Mesothelial cell of epicardium (in vitro differentiated cells): ENCODE measurements around the gene ARPC4. TPM values are rescaled to one million over a fixed set of nuclear protein-coding genes. Genes with fewer than 3 reads are reported as not detected.

Experiments
- DNase-seq, 2 experiments: peaks; one replicate each; pipeline ENCODE4 v3.0.0; 2021; ENCODE audit warnings: low spot score in 2 of 2; ENCODE audit not compliant: unreplicated experiment in 2 of 2
- H3K27ac Mint-ChIP-seq: 2 replicates; pipeline ENCODE4 v1.8.0; 2021; ENCODE audit warnings: mixed read lengths
- H3K27me3 Mint-ChIP-seq: 2 replicates; pipeline ENCODE4 v1.8.0; 2021; ENCODE audit warnings: low read depth, mixed read lengths
- H3K36me3 Mint-ChIP-seq: 2 replicates; pipeline ENCODE4 v1.8.0; 2021; ENCODE audit warnings: mixed read lengths
- H3K4me1 Mint-ChIP-seq: 2 replicates; pipeline ENCODE4 v1.8.0; 2021; ENCODE audit warnings: mixed read lengths
- H3K4me3 Mint-ChIP-seq: 2 replicates; pipeline ENCODE4 v1.8.0; 2021; ENCODE audit warnings: mild to moderate bottlenecking, moderate library complexity, mixed read lengths
- H3K9me3 Mint-ChIP-seq: 2 replicates; pipeline ENCODE4 v1.8.0; 2021; ENCODE audit warnings: mixed read lengths
- total RNA-seq: library from RNA; stranded (reverse); gene quantifications from 3 replicates; pipeline ENCODE4 v1.2.1, GENCODE V29; 2021
- TF ChIP-seq, protein P1 (sequence below): fragments of 200-600 bp; sonication (generic); IDR thresholded peaks from one replicate; pipeline ENCODE4 v1.5.0; 2021; ENCODE audit warnings: antibody characterized with exemption; ENCODE audit not compliant: unreplicated experiment

Gene ARPC4
- total RNA-seq, 1 donor from 2014 or later, result 138 TPM

DNA sequence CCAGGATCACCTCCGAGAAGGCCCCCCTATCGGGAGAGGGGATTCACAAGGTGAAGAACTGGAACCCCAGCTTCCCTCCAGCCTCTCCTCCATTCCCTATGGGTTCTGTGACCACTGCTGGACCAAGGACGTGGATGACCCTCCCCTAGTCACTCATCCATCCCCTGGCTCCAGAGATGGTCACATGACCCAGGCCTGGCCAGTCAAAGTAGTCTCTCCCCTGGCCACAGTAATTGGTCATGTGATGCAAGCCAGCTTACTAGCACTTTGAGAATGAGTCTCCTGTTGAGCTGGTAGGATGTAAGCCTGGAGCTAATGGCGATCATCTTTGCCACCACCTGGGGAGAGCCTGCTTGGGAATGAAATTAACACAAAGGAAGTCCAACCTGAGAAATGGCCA is 27.0 kb upstream of the ARPC4 start:
- Mint-ChIP-seq H3K27ac (no peak overlapping the region), H3K9me3 (no peaks in the 10 kb centered on the region), H3K4me1 (peaks cover 16% of the 10 kb centered on the region), H3K36me3 (peaks cover 8% of the 10 kb centered on the region), H3K4me3 (no peak overlapping the region), H3K27me3 (no peaks in the 10 kb centered on the region)
- DNase-seq, result no peak
- TF ChIP-seq, protein P1, sequence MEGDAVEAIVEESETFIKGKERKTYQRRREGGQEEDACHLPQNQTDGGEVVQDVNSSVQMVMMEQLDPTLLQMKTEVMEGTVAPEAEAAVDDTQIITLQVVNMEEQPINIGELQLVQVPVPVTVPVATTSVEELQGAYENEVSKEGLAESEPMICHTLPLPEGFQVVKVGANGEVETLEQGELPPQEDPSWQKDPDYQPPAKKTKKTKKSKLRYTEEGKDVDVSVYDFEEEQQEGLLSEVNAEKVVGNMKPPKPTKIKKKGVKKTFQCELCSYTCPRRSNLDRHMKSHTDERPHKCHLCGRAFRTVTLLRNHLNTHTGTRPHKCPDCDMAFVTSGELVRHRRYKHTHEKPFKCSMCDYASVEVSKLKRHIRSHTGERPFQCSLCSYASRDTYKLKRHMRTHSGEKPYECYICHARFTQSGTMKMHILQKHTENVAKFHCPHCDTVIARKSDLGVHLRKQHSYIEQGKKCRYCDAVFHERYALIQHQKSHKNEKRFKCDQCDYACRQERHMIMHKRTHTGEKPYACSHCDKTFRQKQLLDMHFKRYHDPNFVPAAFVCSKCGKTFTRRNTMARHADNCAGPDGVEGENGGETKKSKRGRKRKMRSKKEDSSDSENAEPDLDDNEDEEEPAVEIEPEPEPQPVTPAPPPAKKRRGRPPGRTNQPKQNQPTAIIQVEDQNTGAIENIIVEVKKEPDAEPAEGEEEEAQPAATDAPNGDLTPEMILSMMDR, result no peak

DNA sequence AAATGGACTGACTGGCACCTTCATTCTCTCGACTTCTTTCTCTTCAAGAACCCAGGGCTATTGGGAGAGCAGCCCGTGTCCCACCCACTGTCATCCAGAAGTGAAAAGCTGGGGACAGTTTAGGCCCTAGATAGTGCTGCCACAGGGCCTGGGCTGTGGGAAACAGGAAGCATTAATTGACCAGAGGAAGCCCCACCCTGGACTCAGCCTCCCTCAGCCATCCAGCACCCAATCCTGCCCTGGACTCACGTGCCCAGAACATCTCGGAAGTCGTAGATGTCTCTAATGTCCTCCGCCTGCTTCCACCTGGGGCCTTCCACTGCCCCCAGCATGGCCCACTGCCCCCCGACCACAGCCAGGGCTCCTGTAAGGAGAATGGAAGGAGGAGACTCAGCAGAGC is 25.5 kb upstream of the ARPC4 start:
- Mint-ChIP-seq H3K27ac (no peak overlapping the region), H3K36me3 (peaks cover 3% of the 10 kb centered on the region), H3K27me3 (no peaks in the 10 kb centered on the region), H3K4me1 (peaks cover 16% of the 10 kb centered on the region), H3K4me3 (no peak overlapping the region), H3K9me3 (no peaks in the 10 kb centered on the region)
- no peak for DNase-seq
- TF ChIP-seq, protein P1, result no peak

DNA sequence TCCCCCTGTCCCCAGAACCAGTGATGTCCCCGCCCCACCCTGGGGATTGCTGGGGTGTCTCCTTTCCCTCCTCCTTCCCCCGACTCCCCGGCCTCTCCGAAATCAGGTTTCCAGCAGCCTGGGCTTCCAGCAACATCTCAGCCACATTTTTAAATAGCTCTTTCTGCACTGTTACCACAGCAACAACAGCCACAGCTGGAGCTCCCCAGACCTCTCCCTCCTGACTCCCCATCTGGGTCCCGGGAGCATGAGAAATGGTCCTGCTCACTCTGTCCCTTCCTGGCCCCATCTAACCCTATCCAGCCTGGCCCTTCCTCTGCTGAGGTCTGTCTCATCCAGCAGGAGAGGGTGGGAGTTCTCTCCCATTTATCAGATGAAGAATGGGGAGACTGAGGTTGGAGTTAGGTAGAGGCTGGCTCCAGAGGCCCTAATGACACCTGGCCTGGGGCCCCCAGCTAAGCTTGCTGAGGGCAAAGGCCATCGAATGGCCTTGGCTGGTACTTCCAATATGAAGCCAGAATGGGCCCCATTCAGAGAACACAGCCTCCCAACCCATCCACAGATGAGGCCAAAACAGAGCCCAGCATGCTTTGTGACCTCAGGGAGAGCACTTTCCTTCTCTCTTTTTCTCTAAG is 24.6 kb upstream of the ARPC4 start:
- Mint-ChIP-seq H3K27me3 (no peaks in the 10 kb centered on the region), H3K36me3 (peaks cover 3% of the 10 kb centered on the region), H3K27ac (no peak overlapping the region), H3K4me1 (peaks cover 16% of the 10 kb centered on the region), H3K4me3 (peak overlapping the region; percentile 74), H3K9me3 (no peaks in the 10 kb centered on the region)
- no peak for DNase-seq
- TF ChIP-seq, protein P1, result no peak

DNA sequence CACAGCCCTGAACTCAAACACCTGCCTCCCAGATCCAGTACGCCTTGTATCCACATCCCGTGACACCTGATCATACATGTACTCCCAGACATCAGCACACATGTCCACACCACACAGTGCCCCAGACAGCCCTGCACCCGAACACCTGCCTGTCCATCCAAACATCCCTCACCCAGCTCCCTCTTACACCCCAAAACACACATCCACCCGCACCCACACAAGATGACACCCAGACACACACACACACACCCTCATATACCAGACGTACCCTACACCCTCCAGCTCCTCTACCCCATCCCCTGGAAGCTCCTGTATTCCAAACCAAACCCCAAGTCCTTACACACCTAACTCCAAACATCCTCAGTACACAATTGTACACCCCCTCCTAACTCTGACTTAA is 23.9 kb upstream of the ARPC4 start:
- Mint-ChIP-seq H3K36me3 (peaks cover 3% of the 10 kb centered on the region), H3K9me3 (no peaks in the 10 kb centered on the region), H3K4me1 (peaks cover 16% of the 10 kb centered on the region), H3K27me3 (no peaks in the 10 kb centered on the region), H3K4me3 (peak overlapping the region; percentile 74), H3K27ac (peak overlapping the region; percentile 30)
- TF ChIP-seq, protein P1, result no peak
- DNase-seq, result no peak

DNA sequence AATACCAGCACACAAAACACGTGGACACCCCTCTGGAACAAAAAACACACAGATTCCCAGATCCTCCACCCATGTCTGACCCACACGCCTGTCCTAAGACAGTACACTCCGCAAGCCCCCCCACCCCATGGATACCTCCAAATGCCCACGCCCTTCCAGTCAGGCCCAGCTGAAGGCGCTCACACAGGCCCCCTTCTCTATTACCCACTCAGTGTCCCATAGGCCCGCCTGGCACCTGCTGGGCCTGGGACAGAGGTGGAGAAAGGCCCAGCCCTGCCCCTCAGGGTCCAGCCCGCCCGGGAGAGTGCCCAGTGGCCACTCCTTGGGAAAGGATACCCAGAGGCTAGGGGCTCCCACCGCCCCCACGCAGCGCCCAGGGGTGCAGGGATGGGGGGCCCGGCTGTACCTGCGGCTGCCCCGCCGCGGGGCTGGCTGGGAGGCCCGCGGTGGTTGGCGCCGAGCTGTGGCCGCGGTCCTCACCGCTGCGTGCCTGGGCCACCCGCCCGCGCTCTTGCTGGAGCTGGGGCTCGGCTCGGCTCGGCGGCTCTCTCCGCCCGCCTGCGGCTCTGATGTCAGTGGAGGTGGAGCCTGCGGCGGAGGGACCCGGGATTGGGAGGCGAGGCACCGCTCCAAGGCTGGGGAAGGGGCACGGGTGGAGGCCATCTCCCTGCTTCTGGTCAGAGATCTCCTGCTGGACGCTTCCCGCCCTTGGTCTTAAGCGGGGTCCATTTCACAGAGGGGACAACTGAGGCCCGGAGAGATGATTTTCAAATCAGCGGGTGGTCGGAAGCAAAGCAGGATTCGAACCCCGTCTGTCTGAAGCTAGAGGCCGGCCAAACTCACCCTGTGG is 23.2 kb upstream of the ARPC4 start, which contains the start of gene CAMK1:
Gene CAMK1 (minus strand): TSS at position 522 of the 850 bp plus-strand sequence. CDS start 2,198 bp downstream, outside the sequence.
- H3K27me3 Mint-ChIP-seq, result no peaks in the 10 kb centered on the region
- TF ChIP-seq, protein P1, result no peak
- peak within 1 kb of the TSS; percentile 72 for H3K27ac Mint-ChIP-seq
- peak; percentile 66 to 83 for DNase-seq
- no peaks in the 10 kb centered on the region for H3K9me3 Mint-ChIP-seq
- H3K36me3 Mint-ChIP-seq, result peaks cover 3% of the 10 kb centered on the region
- H3K4me3 Mint-ChIP-seq, result peak within 1 kb of the TSS; percentile 74
- H3K4me1 Mint-ChIP-seq, result peaks cover 16% of the 10 kb centered on the region
